Fibroblast of villous mesenchyme (primary cell): ENCODE data around the gene SLU7. TPM values are rescaled to one million over a fixed set of nuclear protein-coding genes. Genes with fewer than 3 reads are reported as not detected.

Source experiments
- DNase-seq: peaks from one replicate; pipeline ENCODE4 v3.0.0-alpha.2; 2010; ENCODE audit warnings: low read depth
- H3K4me3 ChIP-seq: 2 replicates; pipeline ENCODE4 v1.5.1; 2011; ENCODE audit warnings: low read depth, mild to moderate bottlenecking, low read length
- total RNA-seq: library from RNA; depleted of rRNA; stranded (reverse); fragments of >200 nt; gene quantifications from 2 replicates; pipeline ENCODE4 v1.2.3, GENCODE V29; 2012
- TF ChIP-seq, protein P1 (sequence below): IDR thresholded peaks from 2 replicates; pipeline ENCODE4 v1.5.1; 2012; ENCODE audit warnings: low read depth, mild to moderate bottlenecking, low read length; ENCODE audit not compliant: insufficient read depth

The SLU7 gene
- total RNA-seq, 1 donor, result 48.4 TPM

DNA sequence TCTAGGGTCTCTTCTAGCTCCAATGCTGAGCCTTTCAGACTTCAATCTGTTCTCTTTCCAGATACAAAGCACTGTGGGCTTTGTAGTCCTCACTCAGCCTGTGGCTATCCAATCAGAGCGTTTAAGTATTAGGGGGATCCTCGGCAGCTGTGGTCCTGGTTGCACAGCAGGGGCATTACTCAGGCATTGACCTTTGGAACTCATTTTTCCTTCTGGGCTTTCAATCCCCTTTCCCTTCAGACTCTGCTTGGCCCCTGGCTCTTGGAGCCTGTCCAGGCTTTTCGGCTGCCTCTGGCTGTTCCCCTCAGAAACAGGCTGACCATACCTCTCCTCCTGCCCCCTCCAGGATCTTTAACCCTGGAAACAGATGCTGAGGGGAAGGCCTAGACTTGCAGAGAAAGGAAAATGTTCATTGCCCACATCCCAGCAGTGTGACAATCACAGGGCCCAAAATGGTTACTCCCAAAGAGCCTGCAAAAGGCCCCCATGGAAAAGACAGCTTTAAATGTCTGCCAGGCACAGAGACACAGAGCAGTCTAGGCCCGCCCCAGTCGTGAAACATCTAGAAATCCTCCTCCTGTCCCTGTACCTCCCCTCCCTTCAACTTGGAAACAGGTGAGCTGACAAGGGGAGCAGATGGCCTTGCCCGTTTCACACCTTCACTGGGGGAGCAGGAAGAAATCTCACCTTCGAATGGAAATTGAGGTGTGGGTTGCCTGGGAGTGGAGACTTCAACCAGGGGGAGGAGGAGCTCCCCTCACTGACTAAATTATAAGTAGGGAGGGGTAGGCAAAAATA is 62.1 kb downstream of the SLU7 start:
- TF ChIP-seq, protein P1, sequence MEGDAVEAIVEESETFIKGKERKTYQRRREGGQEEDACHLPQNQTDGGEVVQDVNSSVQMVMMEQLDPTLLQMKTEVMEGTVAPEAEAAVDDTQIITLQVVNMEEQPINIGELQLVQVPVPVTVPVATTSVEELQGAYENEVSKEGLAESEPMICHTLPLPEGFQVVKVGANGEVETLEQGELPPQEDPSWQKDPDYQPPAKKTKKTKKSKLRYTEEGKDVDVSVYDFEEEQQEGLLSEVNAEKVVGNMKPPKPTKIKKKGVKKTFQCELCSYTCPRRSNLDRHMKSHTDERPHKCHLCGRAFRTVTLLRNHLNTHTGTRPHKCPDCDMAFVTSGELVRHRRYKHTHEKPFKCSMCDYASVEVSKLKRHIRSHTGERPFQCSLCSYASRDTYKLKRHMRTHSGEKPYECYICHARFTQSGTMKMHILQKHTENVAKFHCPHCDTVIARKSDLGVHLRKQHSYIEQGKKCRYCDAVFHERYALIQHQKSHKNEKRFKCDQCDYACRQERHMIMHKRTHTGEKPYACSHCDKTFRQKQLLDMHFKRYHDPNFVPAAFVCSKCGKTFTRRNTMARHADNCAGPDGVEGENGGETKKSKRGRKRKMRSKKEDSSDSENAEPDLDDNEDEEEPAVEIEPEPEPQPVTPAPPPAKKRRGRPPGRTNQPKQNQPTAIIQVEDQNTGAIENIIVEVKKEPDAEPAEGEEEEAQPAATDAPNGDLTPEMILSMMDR, result no peak
- no peak for DNase-seq
- H3K4me3 ChIP-seq, result no peak overlapping the region

DNA sequence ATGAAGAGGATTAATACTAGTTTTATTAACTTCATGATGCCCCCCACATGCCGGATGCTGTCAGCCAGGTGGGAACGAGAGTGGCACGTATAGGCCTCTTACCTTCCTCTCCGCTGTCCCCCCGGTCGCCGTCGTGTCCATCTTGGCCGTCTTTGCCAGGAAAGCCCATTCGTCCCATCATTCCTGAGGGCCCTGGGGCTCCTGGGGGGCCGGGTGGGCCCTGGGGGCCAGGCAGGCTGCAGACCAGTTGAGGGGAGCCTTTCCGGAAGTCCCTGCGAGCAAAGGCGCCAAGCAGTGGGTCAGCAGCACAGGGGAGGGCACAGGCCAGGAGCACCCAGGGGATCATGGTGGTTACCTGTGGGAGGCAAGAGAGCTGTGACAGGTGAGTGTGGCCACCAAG is 64.2 kb downstream of the SLU7 start:
- no peak overlapping the region for H3K4me3 ChIP-seq
- no peak for DNase-seq

DNA sequence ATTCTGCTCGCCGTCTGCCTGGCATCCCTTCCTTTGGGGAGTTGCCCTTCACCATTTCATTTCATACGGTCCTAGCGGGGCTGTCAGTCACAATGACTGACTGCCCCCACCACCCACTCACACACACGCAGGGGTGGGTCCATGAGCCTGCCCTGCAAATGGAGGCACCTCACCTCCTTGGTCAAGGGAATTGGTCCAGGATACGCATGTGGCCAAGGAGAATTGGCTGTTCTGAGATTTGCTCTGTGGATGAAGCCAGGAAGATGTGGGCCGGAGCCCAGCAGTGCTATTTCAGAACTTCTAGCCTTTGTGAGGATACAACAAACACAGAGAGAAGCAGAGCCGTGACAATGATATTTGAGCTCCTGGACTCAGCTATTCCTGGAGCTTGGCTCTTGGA is 65.5 kb downstream of the SLU7 start:
- DNase-seq, result no peak
- no peak overlapping the region for H3K4me3 ChIP-seq
- TF ChIP-seq, protein P1, result no peak

More for the DNA sequence above, 64.2 kb downstream of the SLU7 start:
- TF ChIP-seq, protein P1, result no peak

DNA sequence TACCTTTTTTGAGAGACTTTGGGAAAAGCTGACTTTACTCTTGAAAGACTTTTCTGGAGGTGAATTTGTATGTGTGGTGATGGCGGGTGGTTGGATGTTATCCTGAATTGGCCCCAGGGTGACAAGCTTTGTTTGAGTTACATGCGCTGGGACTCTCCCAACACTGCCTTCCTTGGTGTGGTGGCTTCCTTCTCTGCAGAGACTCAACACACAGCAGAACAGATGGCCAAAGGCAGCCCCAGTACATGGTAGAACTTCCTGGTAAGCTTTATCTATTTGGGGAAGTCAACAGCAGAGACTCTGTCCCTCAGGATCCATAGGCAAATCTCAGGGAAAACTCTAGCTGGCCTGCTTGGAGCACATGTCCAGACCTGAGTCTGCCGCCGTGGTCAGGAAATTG is 66.6 kb downstream of the SLU7 start:
- TF ChIP-seq, protein P1, result no peak
- H3K4me3 ChIP-seq, result no peak overlapping the region
- DNase-seq, result no peak

Other genes starting within 250 kb of the SLU7 start
- gene FABP6, start 189.6 kb downstream of the SLU7 start, total RNA-seq, result not detected in 2 replicates
- gene CCNJL, start 106.5 kb downstream of the SLU7 start, total RNA-seq, result 0.86 and 1.3 TPM in 2 replicates
- gene C1QTNF2, start 48.5 kb downstream of the SLU7 start, total RNA-seq, result 0.43 and 0.64 TPM in 2 replicates
- gene FAM200C, start 19.0 kb downstream of the SLU7 start, total RNA-seq, result 2.9 and 4.7 TPM in 2 replicates
- 158 and 180 TPM in 2 replicates for gene PTTG1, start 2.8 kb upstream of the SLU7 start, total RNA-seq